HL-60/S4 (cell line): Measurements from ENCODE around the gene PDE2A.
"Not testable (repeated sequence)": the region's sequence is repeated elsewhere in the genome, so short reads cannot be mapped to it uniquely, and the experiment has no call there.

Experiments used
- in situ Hi-C: fragments of 300-500 bp; cut with MboI; formaldehyde crosslinking; loops from 2 replicates; pipeline ENCODE4 v1.14.3; 2022; ENCODE audit warnings: low sequenced_read_pairs

The PDE2A gene

GRCh38 chr11:72569966-72570892 lies 104.0 kb downstream of the PDE2A start:
- in situ Hi-C loops: no loop called here

DNA sequence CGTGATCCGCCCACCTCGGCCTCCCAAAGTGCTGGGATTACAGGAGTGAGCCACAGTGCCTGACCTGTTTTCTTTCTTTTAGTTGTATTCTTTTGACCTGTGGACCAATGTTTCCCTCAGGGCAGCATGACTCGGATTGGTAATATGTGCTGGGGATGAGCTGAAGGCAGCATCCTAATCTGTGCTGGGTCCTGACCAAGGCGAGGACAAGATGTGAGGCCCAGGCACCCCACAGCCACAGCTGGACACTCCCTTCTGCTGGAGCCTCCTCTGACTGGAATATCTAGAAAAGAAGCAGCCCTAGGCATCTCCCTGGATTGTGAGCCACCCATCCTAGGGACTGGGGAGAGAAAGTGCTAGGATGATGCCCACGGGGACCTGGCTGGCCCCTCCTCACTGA lies 105.4 kb downstream of the PDE2A start:
- in situ Hi-C loops: no loop called here

DNA sequence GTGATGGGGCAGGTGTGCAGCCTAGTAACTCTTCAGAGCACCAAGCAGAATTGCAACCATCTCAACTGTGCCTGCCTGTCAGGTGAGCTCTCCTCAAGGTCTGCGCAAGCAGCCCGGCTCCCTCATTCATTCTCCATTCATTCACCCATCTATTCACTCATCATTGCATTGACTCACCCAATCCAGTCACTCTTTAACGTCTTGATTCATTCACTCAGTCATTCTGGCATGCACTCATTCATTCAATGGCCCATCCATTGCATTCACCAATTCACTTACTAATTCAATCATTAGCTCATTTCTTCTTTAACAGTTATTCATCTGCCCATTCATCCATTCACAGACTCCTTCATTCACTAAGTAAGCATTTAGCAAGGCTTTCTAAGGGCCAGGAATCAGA lies 111.8 kb downstream of the PDE2A start:
- in situ Hi-C loops: no loop called here

DNA sequence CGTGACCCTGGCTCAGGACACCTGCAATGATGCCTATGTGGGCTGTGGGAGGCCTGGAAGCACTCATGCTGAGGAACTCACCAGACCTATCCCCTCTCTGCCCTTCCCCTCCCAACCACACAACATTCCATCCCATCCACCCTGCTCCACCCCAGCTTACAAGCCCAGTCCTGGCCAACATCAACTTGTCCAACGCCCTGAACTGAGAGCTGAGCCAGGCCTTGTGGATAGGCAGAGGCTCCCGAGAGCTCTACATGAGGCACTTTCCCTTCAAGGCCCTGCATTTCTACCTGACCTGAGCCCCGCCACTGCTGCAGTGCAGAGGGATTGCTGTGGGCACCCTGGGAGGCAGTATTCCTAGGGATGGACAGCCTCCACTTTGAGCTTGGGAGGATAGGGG lies 112.4 kb downstream of the PDE2A start:
- in situ Hi-C loops: no loop called here

DNA sequence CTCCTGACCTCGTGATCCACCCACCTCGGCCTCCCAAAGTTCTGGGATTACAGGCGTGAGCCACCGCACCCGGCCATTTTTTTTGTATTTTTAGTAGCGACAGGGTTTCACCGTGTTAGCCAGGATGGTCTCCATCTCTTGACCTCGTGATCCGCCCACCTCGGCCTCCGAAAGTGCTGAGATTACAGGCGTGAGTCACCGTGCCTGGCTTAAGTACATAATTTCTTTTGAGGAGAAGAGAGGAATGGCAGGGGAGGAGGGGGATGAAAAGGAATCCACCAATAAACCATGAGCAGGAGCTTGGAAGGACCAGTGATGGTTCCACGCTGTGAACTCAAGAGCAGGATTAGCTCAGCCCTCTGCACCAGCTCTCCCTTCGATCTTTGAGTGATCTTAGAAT lies 113.4 kb downstream of the PDE2A start:
- in situ Hi-C loops: not testable (repeated sequence)

GRCh38 chr11:72556433-72556832 lies 117.8 kb downstream of the PDE2A start:
- in situ Hi-C loops: no loop called here

GRCh38 chr11:72555014-72555522 lies 119.2 kb downstream of the PDE2A start:
- in situ Hi-C loops: not testable (repeated sequence)

- in situ Hi-C loops: no loop called here
Observed at GRCh38 chr11:72553706-72554105, 120.5 kb downstream of the PDE2A start.

GRCh38 chr11:72552399-72552910 lies 121.8 kb downstream of the PDE2A start:
- in situ Hi-C loops: no loop called here

DNA sequence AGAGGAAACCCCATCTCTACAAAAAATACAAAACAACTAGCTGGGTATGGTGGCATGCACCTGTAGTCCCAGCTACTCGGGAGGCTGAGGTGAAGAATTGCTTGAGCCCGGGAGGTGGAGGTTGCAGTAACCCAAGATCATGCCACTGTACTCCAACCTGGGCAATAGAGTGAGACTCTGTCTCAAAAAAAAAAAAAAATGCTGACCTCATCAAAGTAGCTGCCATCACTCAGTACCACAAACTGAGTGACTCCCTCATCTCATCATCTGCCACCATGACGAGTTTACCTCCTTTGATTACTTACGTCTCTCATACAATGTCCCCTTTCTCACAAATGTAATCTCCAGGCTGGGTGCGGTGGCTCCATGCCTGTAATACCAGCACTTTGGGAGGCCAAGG lies 122.7 kb downstream of the PDE2A start:
- in situ Hi-C loops: no loop called here

GRCh38 chr11:72548463-72548862 lies 125.8 kb downstream of the PDE2A start:
- in situ Hi-C loops: no loop called here

GRCh38 chr11:72546866-72547265 lies 127.4 kb downstream of the PDE2A start:
- in situ Hi-C loops: no loop called here

- in situ Hi-C loops: no loop called here
Observed at GRCh38 chr11:72544589-72544988, 129.6 kb downstream of the PDE2A start.

DNA sequence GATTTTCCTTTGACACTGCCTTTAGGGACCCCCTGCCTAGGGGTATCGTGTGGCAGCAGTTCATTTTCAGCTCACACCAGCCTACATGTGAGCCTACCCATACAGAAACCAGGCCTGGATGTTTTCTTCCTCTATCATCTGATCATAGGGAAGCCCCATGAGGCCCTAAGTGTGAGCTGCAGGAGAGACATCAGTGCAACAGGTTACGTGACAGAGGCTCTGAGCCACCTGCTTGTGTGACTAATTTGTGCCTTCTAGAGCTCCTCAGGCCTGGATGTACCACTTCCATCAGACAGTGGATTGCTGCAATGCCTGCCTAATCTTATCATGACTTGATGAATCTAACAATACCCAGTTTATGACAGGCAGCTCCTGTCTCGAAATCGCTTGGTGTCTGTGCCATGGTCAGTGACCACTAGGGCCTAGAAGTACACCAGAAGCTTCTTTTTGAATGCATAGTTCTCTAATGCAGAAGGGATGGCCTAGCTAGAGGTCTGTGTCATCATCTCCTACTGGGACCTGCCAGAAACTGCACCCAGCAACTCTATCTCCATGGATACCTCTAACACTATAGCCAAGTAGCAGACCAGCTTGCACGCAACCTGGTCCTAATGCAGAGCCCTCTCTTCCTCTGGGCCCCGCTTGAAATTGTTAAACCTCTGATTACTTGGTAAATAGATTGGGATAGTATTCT lies 130.2 kb downstream of the PDE2A start:
- in situ Hi-C loops: no loop called here

- in situ Hi-C loops: no loop called here
Observed at GRCh38 chr11:72541257-72541974, 132.8 kb downstream of the PDE2A start.

- in situ Hi-C loops: no loop called here
Observed at GRCh38 chr11:72537051-72537450, 137.2 kb downstream of the PDE2A start.

GRCh38 chr11:72535194-72535547 lies 139.1 kb downstream of the PDE2A start:
- in situ Hi-C loops: no loop called here

DNA sequence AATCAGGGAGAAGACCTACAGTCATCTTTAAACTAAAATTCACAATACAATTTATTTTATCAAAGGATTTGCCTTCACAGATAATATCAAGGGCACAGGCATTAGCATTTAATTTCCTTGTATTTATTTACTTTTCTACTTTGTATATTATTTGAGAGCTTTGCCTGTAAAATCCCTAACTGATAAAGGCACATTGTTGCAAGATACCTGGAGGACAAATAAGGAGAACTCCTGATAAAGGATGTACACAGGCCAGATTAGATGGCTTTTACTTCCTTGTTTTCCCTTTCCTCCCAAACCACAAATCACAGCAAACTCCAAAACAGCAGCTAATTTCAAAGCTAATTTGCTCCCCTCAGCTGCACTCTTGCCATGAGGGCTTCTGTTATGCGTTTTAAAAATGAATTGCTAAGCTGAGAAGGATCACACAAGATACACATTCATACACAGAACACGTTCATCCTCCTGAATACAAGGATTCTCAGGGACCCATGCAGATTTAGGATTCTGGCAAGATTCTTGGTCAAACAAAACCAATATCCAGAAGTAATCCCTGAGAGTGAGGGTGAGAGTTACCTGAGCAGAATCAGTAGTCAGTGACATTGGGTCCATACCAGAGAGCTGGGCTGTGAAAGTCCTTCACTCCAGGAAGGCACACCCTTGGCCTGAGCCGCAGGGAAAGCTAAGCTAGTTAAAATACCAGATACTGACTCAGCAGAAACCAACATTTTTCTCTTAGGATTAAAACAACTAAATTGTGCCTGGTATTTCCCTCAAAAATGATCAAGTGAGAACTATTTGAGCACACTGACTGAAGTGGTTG lies 139.6 kb downstream of the PDE2A start:
- in situ Hi-C loops: no loop called here

DNA sequence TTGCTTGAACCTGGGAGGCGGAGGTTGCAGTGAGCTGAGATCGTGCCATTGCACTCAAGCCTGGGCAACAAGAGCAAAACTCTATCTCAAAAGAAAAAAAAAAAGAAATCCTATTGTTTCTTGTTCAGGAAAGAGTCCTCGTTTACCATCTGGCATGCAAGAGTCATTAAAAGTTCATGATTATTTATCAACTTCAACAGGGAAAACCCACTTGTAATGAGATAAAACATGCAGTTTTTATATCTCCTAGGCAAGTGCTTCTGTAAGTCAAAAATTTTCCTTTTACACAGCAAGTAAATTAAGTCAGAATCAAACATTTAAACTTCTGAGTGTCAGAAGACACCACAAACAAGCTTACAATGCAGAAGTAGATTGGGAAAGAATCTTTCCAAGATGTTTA lies 145.2 kb downstream of the PDE2A start:
- in situ Hi-C loops: no loop called here

DNA sequence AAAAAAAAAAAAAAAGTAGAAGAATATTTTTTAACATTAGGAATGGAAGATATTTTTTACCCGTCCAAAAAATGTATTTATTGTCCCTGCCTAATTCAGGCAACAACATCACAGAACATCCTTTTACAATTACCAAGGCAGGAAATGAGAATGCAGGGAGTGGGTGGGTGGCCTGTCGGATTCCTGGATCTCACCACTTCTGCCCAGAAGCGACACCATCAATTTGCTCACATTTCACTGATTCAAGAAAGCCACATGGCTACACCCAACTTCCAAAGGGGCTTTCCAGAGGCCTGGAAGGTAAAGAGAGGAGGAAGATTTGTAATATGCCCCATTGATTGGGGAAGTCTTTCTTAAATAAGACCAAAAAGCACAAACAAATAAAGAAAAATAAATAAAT lies 146.1 kb downstream of the PDE2A start:
- in situ Hi-C loops: no loop called here
